Neural cell (in vitro differentiated cells): Measurements from ENCODE around the gene HJURP. TPM values are rescaled to one million over a fixed set of nuclear protein-coding genes. Genes with fewer than 3 reads are reported as not detected.

ENCODE experiments used
- H2AFZ ChIP-seq: fragments of 200-600, 300-800 bp; sonication (generic), shearing (Covaris generic); 2 replicates; pipeline ENCODE4 v1.6.0; 2014; ENCODE audit warnings: low read depth, mild to moderate bottlenecking, antibody characterized with exemption, low read length, moderate library complexity
- H3F3A ChIP-seq: fragments of 200-600 bp; shearing (Covaris generic); 2 replicates; pipeline ENCODE4 v1.6.1; 2016; ENCODE audit warnings: mild to moderate bottlenecking, moderate library complexity, mixed read lengths, antibody characterized with exemption, low read length; ENCODE audit not compliant: insufficient read depth, poor library complexity, severe bottlenecking
- H3K27ac ChIP-seq: fragments of 200-600, 300-800 bp; sonication (generic), shearing (Covaris generic); 2 replicates; pipeline ENCODE4 v1.5.1; 2014; ENCODE audit warnings: mild to moderate bottlenecking, low read length, moderate library complexity
- H3K27me3 ChIP-seq: fragments of 300-800, 200-600 bp; sonication (generic), shearing (Covaris generic); 2 replicates; pipeline ENCODE4 v1.6.0; 2014; ENCODE audit warnings: mild to moderate bottlenecking, low read depth, low read length, moderate library complexity; ENCODE audit not compliant: insufficient read depth
- H3K36me3 ChIP-seq: fragments of 300-800, 200-600 bp; sonication (generic), shearing (Covaris generic); 2 replicates; pipeline ENCODE4 v1.5.1; 2014; ENCODE audit warnings: mild to moderate bottlenecking, antibody characterized with exemption, low read length, moderate library complexity; ENCODE audit not compliant: insufficient read depth
- H3K4me2 ChIP-seq: fragments of 300-800, 200-600 bp; sonication (generic), shearing (Covaris generic); 2 replicates; pipeline ENCODE4 v1.6.0; 2014; ENCODE audit warnings: mild to moderate bottlenecking, low read length
- H3K4me3 ChIP-seq: fragments of 300-800, 200-600 bp; sonication (generic), shearing (Covaris generic); 2 replicates; pipeline ENCODE4 v1.5.1; 2014; ENCODE audit warnings: mild to moderate bottlenecking, low read length, moderate library complexity
- H3K79me2 ChIP-seq: fragments of 200-600 bp; shearing (Covaris generic); replicated peaks from 2 replicates; pipeline ENCODE4 v1.6.0; 2014; ENCODE audit warnings: mild to moderate bottlenecking, low read length, moderate library complexity; ENCODE audit not compliant: insufficient read depth
- H3K9ac ChIP-seq: fragments of 300-800, 200-600 bp; sonication (generic), shearing (Covaris generic); 2 replicates; pipeline ENCODE4 v1.6.1; 2016; ENCODE audit warnings: mild to moderate bottlenecking, low read length, mixed read lengths
- H3K9me2 ChIP-seq: fragments of 200-600 bp; shearing (Covaris generic); 2 replicates; pipeline ENCODE4 v1.6.1; 2016; ENCODE audit warnings: mild to moderate bottlenecking, low read length, mixed read lengths; ENCODE audit not compliant: insufficient read depth
- H3K9me3 ChIP-seq: fragments of 200-600, 300-800 bp; sonication (generic), shearing (Covaris generic); 2 replicates; pipeline ENCODE4 v1.6.1; 2016; ENCODE audit warnings: mild to moderate bottlenecking, mixed run types, low read length, moderate library complexity, mixed read lengths
- H4K20me1 ChIP-seq: fragments of 200-600 bp; shearing (Covaris generic); 2 replicates; pipeline ENCODE4 v1.6.1; 2016; ENCODE audit warnings: mild to moderate bottlenecking, mixed run types; ENCODE audit not compliant: insufficient read depth
- EP300 ChIP-seq: fragments of 450-650 bp; conservative IDR thresholded peaks from 2 replicates; pipeline ENCODE4 v1.6.1; 2014; ENCODE audit warnings: antibody characterized with exemption, mild to moderate bottlenecking, moderate library complexity; ENCODE audit not compliant: poor library complexity, severe bottlenecking
- EZH2 ChIP-seq: fragments of 200-600, 300-800 bp; shearing (Covaris generic), sonication (generic); IDR thresholded peaks from 2 replicates; pipeline ENCODE4 v1.6.1; 2014; ENCODE audit warnings: antibody characterized with exemption, low read length, borderline replicate concordance, mild to moderate bottlenecking; ENCODE audit not compliant: insufficient read depth, poor library complexity, severe bottlenecking
- MXI1 ChIP-seq: fragments of 450-650 bp; conservative IDR thresholded peaks from 2 replicates; pipeline ENCODE4 v1.6.1; 2014; ENCODE audit warnings: antibody characterized with exemption, mild to moderate bottlenecking; ENCODE audit not compliant: poor library complexity, severe bottlenecking
- POLR2AphosphoS5 ChIP-seq: IDR thresholded peaks from 2 replicates; pipeline ENCODE4 v1.6.1; 2012
- RAD21 ChIP-seq: fragments of 450-650 bp; conservative IDR thresholded peaks from 2 replicates; pipeline ENCODE4 v1.6.1; 2014; ENCODE audit warnings: antibody characterized with exemption, mild to moderate bottlenecking, moderate library complexity
- SMC3 ChIP-seq: fragments of 450-650 bp; conservative IDR thresholded peaks from 2 replicates; pipeline ENCODE4 v1.6.1; 2014; ENCODE audit warnings: antibody characterized with exemption, mild to moderate bottlenecking, moderate library complexity; ENCODE audit not compliant: poor library complexity
- TAF1 ChIP-seq: IDR thresholded peaks from 2 replicates; pipeline ENCODE4 v1.6.1; 2012; ENCODE audit warnings: low read depth
- polyA plus RNA-seq: library from polyadenylated mRNA; depleted of rRNA; stranded (reverse); fragments of >200 nt; gene quantifications from 2 replicates; pipeline ENCODE4 v1.2.3, GENCODE V29; 2014
- TF ChIP-seq, protein P1 (sequence below): IDR thresholded peaks from 2 replicates; pipeline ENCODE4 v1.6.1; 2012; ENCODE audit warnings: borderline replicate concordance
- TF ChIP-seq, protein P2 (sequence below): fragments of 450-650 bp; IDR thresholded peaks from 2 replicates; pipeline ENCODE4 v1.5.1; 2014; ENCODE audit warnings: antibody characterized with exemption, mild to moderate bottlenecking, moderate library complexity; ENCODE audit not compliant: poor library complexity, severe bottlenecking

The HJURP gene
- polyA plus RNA-seq, 1 donor from 2014 or later: 1.3 TPM

DNA sequence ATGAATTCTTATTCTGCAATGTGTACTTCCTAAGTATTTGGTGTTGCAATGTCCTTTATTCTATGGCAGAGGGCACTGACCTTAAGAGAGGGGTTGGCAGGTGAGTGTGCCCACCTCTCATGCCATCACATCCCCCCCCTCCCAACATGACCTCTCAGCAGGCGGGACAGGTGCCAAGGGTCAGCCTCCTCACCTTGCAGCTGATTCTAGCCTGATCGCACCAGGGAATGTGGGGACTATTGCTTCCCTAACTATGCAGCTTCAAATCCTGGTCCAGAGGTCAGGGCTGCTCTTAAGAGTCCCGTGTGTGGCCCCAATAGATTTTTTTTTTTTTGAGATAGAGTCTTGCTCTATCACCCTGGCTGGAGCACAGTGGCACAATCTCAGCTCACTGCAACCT lies 9.5 kb downstream of the HJURP start:
- Histone ChIP-seq H3K9me3 (no peaks in the 10 kb centered on the region), H3K27ac (no peak overlapping the region), H3F3A (no peaks in the 10 kb centered on the region), H3K9me2 (no peaks in the 10 kb centered on the region), H3K27me3 (no peaks in the 10 kb centered on the region), H4K20me1 (no peaks in the 10 kb centered on the region), H3K4me2 (no peak overlapping the region), H3K9ac (no peak overlapping the region), H3K36me3 (no peaks in the 10 kb centered on the region), H3K4me3 (no peak overlapping the region), H3K79me2 (no peaks in the 10 kb centered on the region), H2AFZ (no peak overlapping the region)
- TF ChIP-seq EP300 (no peak), EZH2 (no peak), POLR2AphosphoS5 (no peak), TAF1 (no peak), RAD21 (no peak), SMC3 (no peak), MXI1 (no peak)
- TF ChIP-seq, protein P1, sequence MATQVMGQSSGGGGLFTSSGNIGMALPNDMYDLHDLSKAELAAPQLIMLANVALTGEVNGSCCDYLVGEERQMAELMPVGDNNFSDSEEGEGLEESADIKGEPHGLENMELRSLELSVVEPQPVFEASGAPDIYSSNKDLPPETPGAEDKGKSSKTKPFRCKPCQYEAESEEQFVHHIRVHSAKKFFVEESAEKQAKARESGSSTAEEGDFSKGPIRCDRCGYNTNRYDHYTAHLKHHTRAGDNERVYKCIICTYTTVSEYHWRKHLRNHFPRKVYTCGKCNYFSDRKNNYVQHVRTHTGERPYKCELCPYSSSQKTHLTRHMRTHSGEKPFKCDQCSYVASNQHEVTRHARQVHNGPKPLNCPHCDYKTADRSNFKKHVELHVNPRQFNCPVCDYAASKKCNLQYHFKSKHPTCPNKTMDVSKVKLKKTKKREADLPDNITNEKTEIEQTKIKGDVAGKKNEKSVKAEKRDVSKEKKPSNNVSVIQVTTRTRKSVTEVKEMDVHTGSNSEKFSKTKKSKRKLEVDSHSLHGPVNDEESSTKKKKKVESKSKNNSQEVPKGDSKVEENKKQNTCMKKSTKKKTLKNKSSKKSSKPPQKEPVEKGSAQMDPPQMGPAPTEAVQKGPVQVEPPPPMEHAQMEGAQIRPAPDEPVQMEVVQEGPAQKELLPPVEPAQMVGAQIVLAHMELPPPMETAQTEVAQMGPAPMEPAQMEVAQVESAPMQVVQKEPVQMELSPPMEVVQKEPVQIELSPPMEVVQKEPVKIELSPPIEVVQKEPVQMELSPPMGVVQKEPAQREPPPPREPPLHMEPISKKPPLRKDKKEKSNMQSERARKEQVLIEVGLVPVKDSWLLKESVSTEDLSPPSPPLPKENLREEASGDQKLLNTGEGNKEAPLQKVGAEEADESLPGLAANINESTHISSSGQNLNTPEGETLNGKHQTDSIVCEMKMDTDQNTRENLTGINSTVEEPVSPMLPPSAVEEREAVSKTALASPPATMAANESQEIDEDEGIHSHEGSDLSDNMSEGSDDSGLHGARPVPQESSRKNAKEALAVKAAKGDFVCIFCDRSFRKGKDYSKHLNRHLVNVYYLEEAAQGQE: no peak
- TF ChIP-seq, protein P2, sequence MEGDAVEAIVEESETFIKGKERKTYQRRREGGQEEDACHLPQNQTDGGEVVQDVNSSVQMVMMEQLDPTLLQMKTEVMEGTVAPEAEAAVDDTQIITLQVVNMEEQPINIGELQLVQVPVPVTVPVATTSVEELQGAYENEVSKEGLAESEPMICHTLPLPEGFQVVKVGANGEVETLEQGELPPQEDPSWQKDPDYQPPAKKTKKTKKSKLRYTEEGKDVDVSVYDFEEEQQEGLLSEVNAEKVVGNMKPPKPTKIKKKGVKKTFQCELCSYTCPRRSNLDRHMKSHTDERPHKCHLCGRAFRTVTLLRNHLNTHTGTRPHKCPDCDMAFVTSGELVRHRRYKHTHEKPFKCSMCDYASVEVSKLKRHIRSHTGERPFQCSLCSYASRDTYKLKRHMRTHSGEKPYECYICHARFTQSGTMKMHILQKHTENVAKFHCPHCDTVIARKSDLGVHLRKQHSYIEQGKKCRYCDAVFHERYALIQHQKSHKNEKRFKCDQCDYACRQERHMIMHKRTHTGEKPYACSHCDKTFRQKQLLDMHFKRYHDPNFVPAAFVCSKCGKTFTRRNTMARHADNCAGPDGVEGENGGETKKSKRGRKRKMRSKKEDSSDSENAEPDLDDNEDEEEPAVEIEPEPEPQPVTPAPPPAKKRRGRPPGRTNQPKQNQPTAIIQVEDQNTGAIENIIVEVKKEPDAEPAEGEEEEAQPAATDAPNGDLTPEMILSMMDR: no peak

DNA sequence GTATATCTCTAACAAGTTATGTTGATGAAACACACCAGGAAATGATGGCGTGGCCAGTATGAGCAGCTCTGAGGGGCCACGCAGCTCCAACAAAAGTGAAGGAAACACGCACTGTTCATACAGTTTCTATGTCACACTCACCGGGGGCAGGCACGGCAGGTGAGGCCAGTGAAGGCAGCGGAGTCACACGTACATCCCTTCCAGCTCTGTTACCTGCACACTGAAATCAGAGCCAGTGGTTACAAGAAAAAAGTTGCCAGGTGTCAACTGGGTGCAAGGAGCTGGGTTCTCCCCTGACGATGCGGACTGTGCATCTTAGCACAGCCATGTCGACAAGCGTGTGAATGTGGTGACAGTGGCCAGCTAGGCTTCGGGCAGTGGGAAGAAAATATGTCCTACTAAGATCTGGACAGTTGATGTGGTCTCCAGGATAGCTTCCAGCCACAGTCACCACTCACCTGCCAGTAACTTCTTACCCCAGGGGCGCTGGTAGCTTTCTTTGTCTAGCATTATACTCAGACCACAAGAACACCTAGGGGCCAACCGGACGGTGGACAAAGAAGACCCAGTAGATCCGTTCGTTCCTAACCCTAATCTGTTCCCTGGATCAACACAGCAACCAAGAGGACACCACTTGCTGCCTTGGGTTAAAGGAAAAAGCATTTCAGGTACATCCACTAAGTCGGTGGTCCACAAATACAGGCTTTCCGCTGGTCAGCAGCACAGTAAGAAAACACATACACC lies 10.1 kb downstream of the HJURP start:
- no peaks in the 10 kb centered on the region for H3K36me3 ChIP-seq
- no peak overlapping the region for H3K4me3 ChIP-seq
- H3F3A ChIP-seq: no peaks in the 10 kb centered on the region
- H3K79me2 ChIP-seq: no peaks in the 10 kb centered on the region
- no peaks in the 10 kb centered on the region for H3K9me2 ChIP-seq
- TF ChIP-seq, protein P1: no peak
- no peak for TF ChIP-seq POLR2AphosphoS5
- no peak for TF ChIP-seq EP300
- no peak for TF ChIP-seq EZH2
- TF ChIP-seq SMC3: no peak
- TF ChIP-seq, protein P2: no peak
- no peak for TF ChIP-seq RAD21
- TF ChIP-seq MXI1: no peak
- no peak overlapping the region for H3K9ac ChIP-seq
- H3K27me3 ChIP-seq: no peaks in the 10 kb centered on the region
- no peak overlapping the region for H2AFZ ChIP-seq
- no peaks in the 10 kb centered on the region for H3K9me3 ChIP-seq
- no peak overlapping the region for H3K27ac ChIP-seq
- no peaks in the 10 kb centered on the region for H4K20me1 ChIP-seq
- H3K4me2 ChIP-seq: no peak overlapping the region
